ENCODE data around the gene PPT2. TPM values are rescaled to one million over a fixed set of nuclear protein-coding genes. Genes with fewer than 3 reads are reported as not detected.

Gene PPT2

DNA sequence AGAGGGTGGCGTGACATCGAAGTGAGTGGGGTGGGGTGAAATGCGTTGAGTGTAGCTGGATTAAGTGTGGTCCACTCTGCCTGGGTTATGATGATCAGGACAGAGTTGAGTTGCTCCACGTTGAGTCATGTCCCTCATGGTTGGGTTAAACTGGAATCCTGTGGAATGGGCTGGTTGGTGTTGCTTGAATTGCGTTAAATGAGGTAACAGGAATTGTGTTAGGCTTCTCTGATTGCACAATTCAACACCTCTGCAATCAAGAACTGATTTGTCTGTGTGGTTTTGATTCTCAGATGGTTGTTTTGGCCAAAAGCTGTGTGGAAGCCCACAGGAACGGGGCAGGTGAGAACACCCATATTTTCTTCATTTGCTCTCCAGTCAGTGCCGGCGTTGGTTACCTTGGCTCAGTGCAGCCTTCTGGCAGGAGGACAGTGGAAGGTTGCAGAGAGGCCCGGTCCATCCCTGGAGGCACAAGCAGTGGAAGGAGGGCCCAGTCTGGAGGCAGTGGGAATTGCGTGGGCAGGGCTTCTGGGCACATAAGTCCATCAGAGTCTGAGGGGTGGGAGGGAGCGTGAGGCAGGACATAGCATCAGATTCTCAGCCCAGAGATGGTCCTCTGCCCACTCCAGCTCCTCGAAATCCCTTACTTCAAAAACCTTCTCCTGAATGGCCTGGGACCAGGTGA is 58.3 kb downstream of the PPT2 start:
- Histone ChIP-seq H2AFZ (ENCODE audit: low read depth, low read length) (no peak overlapping the region), H4K91ac (ENCODE audit: low read length) (no peak overlapping the region), H3K9me3 (ENCODE audit: control insufficient read depth, low read length) (no peaks in the 10 kb centered on the region), H2BK120ac (ENCODE audit: low read depth, low read length) (no peak overlapping the region), H3K4ac (ENCODE audit: low read depth in 1 of 2, low read length in 2 of 2) (no peak overlapping the region), H2BK15ac (ENCODE audit: low read depth, poor library complexity, severe bottlenecking) (no peak overlapping the region), H3K36me3 (ENCODE audit: control insufficient read depth in 1 of 2, insufficient read depth in 2 of 2, low read depth in 1 of 2, low read length in 2 of 2) (peaks cover 0 to 2% of the 10 kb centered on the region in 2 experiments), H3K4me1 (ENCODE audit: control insufficient read depth, insufficient read depth, low read depth, low read length) (no peaks in the 10 kb centered on the region), H3K27ac (ENCODE audit: low read length, poor library complexity, severe bottlenecking) (no peak overlapping the region), H3K4me3 (ENCODE audit: insufficient read depth in 1 of 2, low read depth in 1 of 2, low read length in 2 of 2) (no peak overlapping the region), H3K23ac (ENCODE audit: low read length in 2 of 2) (no peak overlapping the region), H3K79me1 (replicated peaks; ENCODE audit: low read length, poor library complexity, severe bottlenecking) (no peaks in the 10 kb centered on the region), H4K8ac (ENCODE audit: low read length) (no peak overlapping the region), H2AK5ac (ENCODE audit: low read length, severe bottlenecking) (no peak overlapping the region), H3K14ac (ENCODE audit: low read length in 2 of 2) (no peak overlapping the region), H3K27me3 (ENCODE audit: control insufficient read depth in 1 of 2, insufficient read depth in 1 of 2, low read length in 2 of 2) (peaks cover 13 to 19% of the 10 kb centered on the region in 2 experiments), H3K18ac (ENCODE audit: low read depth in 1 of 2, low read length in 2 of 2) (no peak overlapping the region), H2BK5ac (ENCODE audit: low read depth, low read length, poor library complexity, severe bottlenecking) (no peak overlapping the region), H3K9ac (ENCODE audit: low read length) (no peak overlapping the region), H2BK12ac (ENCODE audit: low read length in 2 of 2) (no peak overlapping the region), H3K4me2 (ENCODE audit: low read length, poor library complexity, severe bottlenecking) (no peak overlapping the region)
- 86% methylated on average over 12 of the region's 12 CpGs for WGBS
- DNase-seq = no peak

Small RNAs within 50 kb of the gene (small RNA-seq; reads per million reads assigned to genes)
- gene AL662884.1 (ENCODE audit: low read depth) (not detected), gene MIR6833 (ENCODE audit: low read depth) (not detected)
